Endothelial cell of umbilical vein (primary cell): Measurements from ENCODE around the gene SCFD1. TPM values are rescaled to one million over a fixed set of nuclear protein-coding genes. Genes with fewer than 3 reads are reported as not detected.

Experiments used
- BruUV-seq: library from RNA; stranded (reverse); fragments of 400-500 nt; replicated peaks from 2 replicates; lab custom pipeline; 2021; lab: Mats Ljungman, UMichigan
- CTCF ChIA-PET: fragments of 300-600, 350-600 bp; sonication (Branson Sonifier 250); formaldehyde crosslinking; loops from one replicate; lab custom pipeline; 2021; ENCODE audit warnings: antibody characterized with exemption, inconsistent platforms; lab: Charles Lee
- POLR2A ChIA-PET: fragments of 300-600, 350-600 bp; sonication (Branson Sonifier 250); formaldehyde crosslinking; loops from one replicate; lab custom pipeline; 2021; ENCODE audit warnings: antibody characterized with exemption, inconsistent platforms; lab: Charles Lee
- DNase-seq: peaks from one replicate; pipeline ENCODE4 v3.0.0-alpha.2; 2011; ENCODE audit warnings: low read depth, low spot score
- FAIRE-seq: peaks from 2 replicates; lab custom pipeline; 2011; peaks lifted over from hg19 to GRCh38; lab: Jason Lieb, UNC
- H2AFZ ChIP-seq: 2 replicates; pipeline ENCODE4 v1.6.0; 2012; ENCODE audit warnings: low read depth, low read length, control low read depth, inconsistent platforms
- H3K27ac ChIP-seq: 2 replicates; pipeline ENCODE4 v1.5.1; 2011; ENCODE audit warnings: low read depth, mild to moderate bottlenecking, control low read depth, low read length, moderate library complexity; ENCODE audit not compliant: insufficient read depth
- H3K27me3 ChIP-seq, 2 experiments: 2 replicates each; pipeline versions ENCODE4 v1.6.0 to v1.6.1; 2011; ENCODE audit warnings: low read length in 2 of 2, mixed read lengths in 1 of 2; ENCODE audit not compliant: control insufficient read depth in 2 of 2, insufficient read depth in 2 of 2
- H3K36me3 ChIP-seq, 2 experiments: 2 replicates in 1 of 2; 3 replicates in 1 of 2; pipeline ENCODE4 v1.5.1; 2011; ENCODE audit warnings: low read length in 2 of 2, mild to moderate bottlenecking in 1 of 2, moderate library complexity in 1 of 2; ENCODE audit not compliant: control insufficient read depth in 2 of 2, insufficient read depth in 2 of 2; ENCODE audit errors: extremely low read depth in 1 of 2
- H3K4me1 ChIP-seq: 3 replicates; pipeline ENCODE4 v1.5.1; 2011; ENCODE audit warnings: mild to moderate bottlenecking, low read length; ENCODE audit not compliant: control insufficient read depth, insufficient read depth; ENCODE audit errors: extremely low read depth
- H3K4me2 ChIP-seq: 2 replicates; pipeline ENCODE4 v1.6.1; 2011; ENCODE audit warnings: low read length, control low read depth, mixed read lengths; ENCODE audit not compliant: insufficient read depth
- H3K4me3 ChIP-seq, 3 experiments: fragments of 200-600 bp in 1 of 3; sonication (generic), shearing (Covaris generic) in 1 of 3; replicated peaks in 1 of 3; 2 replicates each; pipeline ENCODE4 v1.5.1; 2011 to 2016; ENCODE audit warnings: control low read depth in 3 of 3, low read length in 3 of 3, mild to moderate bottlenecking in 2 of 3, inconsistent platforms in 1 of 3, low read depth in 1 of 3, moderate library complexity in 1 of 3; ENCODE audit not compliant: insufficient read depth in 1 of 3
- H3K79me2 ChIP-seq: 2 replicates; pipeline ENCODE4 v1.6.0; 2012; ENCODE audit warnings: low read length, inconsistent platforms; ENCODE audit not compliant: control insufficient read depth, insufficient read depth
- H3K9ac ChIP-seq: replicated peaks from 2 replicates; pipeline ENCODE3; 2011; ENCODE audit warnings: low read length, control low read depth; ENCODE audit not compliant: insufficient read depth; ENCODE audit errors: extremely low read depth
- H3K9me1 ChIP-seq: replicated peaks from 3 replicates; pipeline ENCODE4 v1.6.0; 2011; ENCODE audit warnings: mild to moderate bottlenecking, low read length; ENCODE audit not compliant: control insufficient read depth, insufficient read depth; ENCODE audit errors: extremely low read depth
- H3K9me3 ChIP-seq: replicated peaks from 2 replicates; pipeline ENCODE4 v1.5.1; 2012; ENCODE audit warnings: low read length, inconsistent platforms; ENCODE audit not compliant: control insufficient read depth, insufficient read depth
- H4K20me1 ChIP-seq: replicated peaks from 2 replicates; pipeline ENCODE3; 2011; ENCODE audit warnings: mild to moderate bottlenecking, low read length; ENCODE audit not compliant: control insufficient read depth, insufficient read depth; ENCODE audit errors: extremely low read depth
- EZH2 ChIP-seq: IDR thresholded peaks from 2 replicates; pipeline ENCODE4 v1.6.1; 2012; ENCODE audit warnings: borderline replicate concordance, low read depth, mild to moderate bottlenecking, moderate library complexity, low read length, inconsistent platforms; ENCODE audit not compliant: severe bottlenecking
- FOS ChIP-seq: IDR thresholded peaks from 2 replicates; pipeline ENCODE4 v1.6.1; 2011; ENCODE audit warnings: mild to moderate bottlenecking, low read length, moderate library complexity, borderline replicate concordance; ENCODE audit not compliant: insufficient read depth
- GATA2 ChIP-seq: IDR thresholded peaks from 2 replicates; pipeline ENCODE4 v1.7.0; 2011; ENCODE audit warnings: low read depth, mild to moderate bottlenecking, moderate library complexity, mixed read lengths, low read length; ENCODE audit not compliant: insufficient read length, insufficient read depth
- JUN ChIP-seq: IDR thresholded peaks from 2 replicates; pipeline ENCODE4 v1.6.1; 2011; ENCODE audit warnings: borderline replicate concordance, low read depth; ENCODE audit not compliant: insufficient read length, insufficient read depth
- MYC ChIP-seq: IDR thresholded peaks from one replicate; pipeline ENCODE4 v1.6.1; 2011; ENCODE audit warnings: mild to moderate bottlenecking, low read depth, low read length
- POLR2A ChIP-seq: IDR thresholded peaks from 2 replicates; pipeline ENCODE4 v1.6.1; 2012; ENCODE audit warnings: low read depth, mild to moderate bottlenecking, control low read depth, low read length
- POLR2AphosphoS5 ChIP-seq: IDR thresholded peaks from 2 replicates; pipeline ENCODE4 v1.6.1; 2012; ENCODE audit warnings: low read depth, mild to moderate bottlenecking, control low read depth, low read length, moderate library complexity; ENCODE audit not compliant: insufficient read depth
- dilution Hi-C: fragments of 300-500 bp; cut with MboI; formaldehyde crosslinking; loops from one replicate; pipeline ENCODE4 v1.15.0; 2019; ENCODE audit warnings: low sequenced_read_pairs; ENCODE audit not compliant: extremely low pct_ligation_motif_present
- intact Hi-C: fragments of 100-400 bp; cut with micrococcal nuclease; formaldehyde crosslinking; loops from one replicate; pipeline ENCODE4 v1.10.0; 2022
- polyA plus RNA-seq, 4 experiments: library from polyadenylated mRNA; depleted of rRNA in 3 of 4; stranded (reverse) in 3 of 4; unstranded in 1 of 4; fragments of >200 nt; gene quantifications; 2 replicates each; pipeline versions ENCODE4 v1.2.1 to v1.2.3, GENCODE V29; 2011 to 2012; ENCODE audit warnings: missing spikeins in 1 of 4
- total RNA-seq: library from RNA; stranded (reverse); gene quantifications from 2 replicates; pipeline ENCODE4 v1.2.3, GENCODE V29; 2021
- TF ChIP-seq, protein P1 (sequence below): IDR thresholded peaks from 2 replicates; pipeline ENCODE4 v1.6.1; 2011; ENCODE audit not compliant: insufficient read depth, insufficient read length
- TF ChIP-seq, protein P2 (sequence below), 2 donors: IDR thresholded peaks; 1 replicate in 1 of 2; 2 replicates in 1 of 2; pipeline ENCODE4 v1.5.1; 2011; ENCODE audit warnings: low read length in 2 of 2, mild to moderate bottlenecking in 2 of 2, moderate library complexity in 2 of 2, control low read depth in 1 of 2, inconsistent platforms in 1 of 2, low read depth in 1 of 2; ENCODE audit not compliant: insufficient read depth in 1 of 2; ENCODE audit errors: extremely low read depth in 1 of 2

SCFD1 gene
- total and polyA plus RNA-seq, 2 donors (not counting 3 experiments of a cell fraction or from before 2014, with no cell fraction given), result 21.3 to 59.9 TPM

DNA sequence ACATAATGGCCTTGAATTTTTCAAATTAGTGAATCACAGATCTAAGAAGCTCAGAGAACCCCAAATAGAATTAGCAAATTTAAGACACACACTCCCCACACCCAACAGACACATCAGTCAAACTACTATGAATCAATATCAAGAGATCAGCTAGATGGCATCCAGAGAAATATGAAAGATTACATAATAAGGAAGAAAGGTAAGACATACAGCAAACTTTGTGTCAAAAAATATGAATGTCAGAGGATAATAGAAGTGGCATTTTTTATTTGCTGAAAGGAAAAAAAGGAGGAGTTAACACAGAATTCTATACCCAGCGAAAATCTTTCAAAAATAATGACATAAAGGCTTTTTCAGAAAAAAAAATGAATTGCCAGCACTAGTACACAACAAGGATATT lies 141.8 kb downstream of the SCFD1 start:
- no peaks in the 10 kb centered on the region for H4K20me1 ChIP-seq
- DNase-seq (no peak), FAIRE-seq (no peak)
- H3K9me3 ChIP-seq, result no peaks in the 10 kb centered on the region
- ChIA-PET POLR2A (no interaction called here), CTCF (no interaction called here)
- BruUV-seq, result no TSS peak
- no peak for TF ChIP-seq POLR2AphosphoS5
- no peak for TF ChIP-seq MYC
- TF ChIP-seq, protein P1, sequence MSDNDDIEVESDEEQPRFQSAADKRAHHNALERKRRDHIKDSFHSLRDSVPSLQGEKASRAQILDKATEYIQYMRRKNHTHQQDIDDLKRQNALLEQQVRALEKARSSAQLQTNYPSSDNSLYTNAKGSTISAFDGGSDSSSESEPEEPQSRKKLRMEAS, result no peak
- TF ChIP-seq GATA2, result no peak
- TF ChIP-seq FOS, result no peak
- TF ChIP-seq POLR2A, result no peak
- TF ChIP-seq, protein P2, sequence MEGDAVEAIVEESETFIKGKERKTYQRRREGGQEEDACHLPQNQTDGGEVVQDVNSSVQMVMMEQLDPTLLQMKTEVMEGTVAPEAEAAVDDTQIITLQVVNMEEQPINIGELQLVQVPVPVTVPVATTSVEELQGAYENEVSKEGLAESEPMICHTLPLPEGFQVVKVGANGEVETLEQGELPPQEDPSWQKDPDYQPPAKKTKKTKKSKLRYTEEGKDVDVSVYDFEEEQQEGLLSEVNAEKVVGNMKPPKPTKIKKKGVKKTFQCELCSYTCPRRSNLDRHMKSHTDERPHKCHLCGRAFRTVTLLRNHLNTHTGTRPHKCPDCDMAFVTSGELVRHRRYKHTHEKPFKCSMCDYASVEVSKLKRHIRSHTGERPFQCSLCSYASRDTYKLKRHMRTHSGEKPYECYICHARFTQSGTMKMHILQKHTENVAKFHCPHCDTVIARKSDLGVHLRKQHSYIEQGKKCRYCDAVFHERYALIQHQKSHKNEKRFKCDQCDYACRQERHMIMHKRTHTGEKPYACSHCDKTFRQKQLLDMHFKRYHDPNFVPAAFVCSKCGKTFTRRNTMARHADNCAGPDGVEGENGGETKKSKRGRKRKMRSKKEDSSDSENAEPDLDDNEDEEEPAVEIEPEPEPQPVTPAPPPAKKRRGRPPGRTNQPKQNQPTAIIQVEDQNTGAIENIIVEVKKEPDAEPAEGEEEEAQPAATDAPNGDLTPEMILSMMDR (IDR thresholded peaks at IDR 0.05; ENCODE audit: extremely low read depth in 1 of 2, insufficient read depth in 1 of 2, low read depth in 1 of 2, low read length in 2 of 2), result no peak
- no peak for TF ChIP-seq JUN
- TF ChIP-seq EZH2, result no peak
- no peaks in the 10 kb centered on the region for H3K36me3 ChIP-seq
- no peaks in the 10 kb centered on the region for H3K4me1 ChIP-seq
- H2AFZ ChIP-seq, result no peak overlapping the region
- intact Hi-C loops, result no loop called here
- H3K79me2 ChIP-seq, result no peaks in the 10 kb centered on the region
- H3K9me1 ChIP-seq, result no peaks in the 10 kb centered on the region
- H3K4me2 ChIP-seq, result no peak overlapping the region
- H3K4me3 ChIP-seq, result no peak overlapping the region
- peaks cover 2 to 3% of the 10 kb centered on the region in 2 experiments for H3K27me3 ChIP-seq
- H3K9ac ChIP-seq, result no peak overlapping the region
- H3K27ac ChIP-seq, result no peak overlapping the region
- dilution Hi-C loops, result no loop called here
